H9 (cell line): Measurements from ENCODE around the gene FASTKD1. TPM values are rescaled to one million over a fixed set of nuclear protein-coding genes. Genes with fewer than 3 reads are reported as not detected.
"Not testable (repeated sequence)": the region's sequence is repeated elsewhere in the genome, so short reads cannot be mapped to it uniquely, and the experiment has no call there.

Experiments
- DNase-seq: peaks from one replicate; pipeline ENCODE4 v3.0.0-alpha.2; 2017
- H2AFZ ChIP-seq: one replicate; pipeline ENCODE4 v1.6.1; 2013; ENCODE audit warnings: mild to moderate bottlenecking, low read length, control low read depth, moderate library complexity
- H2AK5ac ChIP-seq: 2 replicates; pipeline ENCODE4 v1.6.1; 2013; ENCODE audit warnings: low read length, control low read depth, mixed read lengths; ENCODE audit not compliant: insufficient read length
- H2BK120ac ChIP-seq: one replicate; pipeline ENCODE4 v1.6.1; 2013; ENCODE audit warnings: low read depth, mild to moderate bottlenecking, low read length, control low read depth, inconsistent platforms; ENCODE audit not compliant: poor library complexity, severe bottlenecking
- H2BK12ac ChIP-seq: 2 replicates; pipeline ENCODE4 v1.6.1; 2013; ENCODE audit warnings: low read length, control low read depth, mixed read lengths, low read depth; ENCODE audit not compliant: insufficient read length
- H2BK15ac ChIP-seq: 2 replicates; pipeline ENCODE4 v1.6.1; 2013; ENCODE audit warnings: low read depth, low read length, control low read depth
- H2BK20ac ChIP-seq: one replicate; pipeline ENCODE4 v1.6.1; 2013; ENCODE audit warnings: low read depth, mild to moderate bottlenecking, low read length, control low read depth, inconsistent platforms; ENCODE audit not compliant: poor library complexity, severe bottlenecking
- H2BK5ac ChIP-seq: 2 replicates; pipeline ENCODE4 v1.6.1; 2013; ENCODE audit warnings: low read length, control low read depth, mixed read lengths; ENCODE audit not compliant: insufficient read length
- H3K14ac ChIP-seq: 2 replicates; pipeline ENCODE4 v1.6.1; 2013; ENCODE audit warnings: low read length, control low read depth; ENCODE audit not compliant: insufficient read depth
- H3K18ac ChIP-seq: 2 replicates; pipeline ENCODE4 v1.6.1; 2013; ENCODE audit warnings: low read depth, mild to moderate bottlenecking, mixed read lengths, low read length, control low read depth; ENCODE audit not compliant: insufficient read length
- H3K23ac ChIP-seq: 2 replicates; pipeline ENCODE4 v1.6.1; 2013; ENCODE audit warnings: low read length, control low read depth, mixed read lengths, low read depth; ENCODE audit not compliant: insufficient read length
- H3K23me2 ChIP-seq: 2 replicates; pipeline ENCODE4 v1.6.1; 2013; ENCODE audit warnings: low read depth, mild to moderate bottlenecking, mixed read lengths, low read length, control low read depth; ENCODE audit not compliant: insufficient read length, poor library complexity, severe bottlenecking
- H3K27ac ChIP-seq: 2 replicates; pipeline ENCODE4 v1.5.1; 2013; ENCODE audit warnings: low read length, control low read depth, mixed read lengths, low read depth; ENCODE audit not compliant: insufficient read length
- H3K27me3 ChIP-seq: 2 replicates; pipeline ENCODE4 v1.6.1; 2013; ENCODE audit warnings: low read length, control low read depth, inconsistent platforms; ENCODE audit not compliant: insufficient read depth
- H3K4ac ChIP-seq: 2 replicates; pipeline ENCODE4 v1.6.1; 2013; ENCODE audit warnings: low read depth, mild to moderate bottlenecking, control low read depth, inconsistent platforms, low read length, moderate library complexity
- H3K4me1 ChIP-seq: 2 replicates; pipeline ENCODE4 v1.6.1; 2013; ENCODE audit warnings: low read length, control low read depth, inconsistent platforms; ENCODE audit not compliant: insufficient read depth
- H3K4me2 ChIP-seq: 2 replicates; pipeline ENCODE4 v1.6.1; 2013; ENCODE audit warnings: low read length, control low read depth, mixed read lengths; ENCODE audit not compliant: insufficient read length, insufficient read depth
- H3K56ac ChIP-seq: 2 replicates; pipeline ENCODE4 v1.6.1; 2013; ENCODE audit warnings: low read depth, mild to moderate bottlenecking, mixed read lengths, low read length, control low read depth; ENCODE audit not compliant: insufficient read length
- H3K79me1 ChIP-seq: 2 replicates; pipeline ENCODE4 v1.6.1; 2013; ENCODE audit warnings: low read depth, mild to moderate bottlenecking, moderate library complexity, low read length, control low read depth, inconsistent platforms; ENCODE audit not compliant: insufficient read depth, poor library complexity, severe bottlenecking
- H3K79me2 ChIP-seq: 2 replicates; pipeline ENCODE4 v1.6.1; 2013; ENCODE audit warnings: low read length, control low read depth, inconsistent platforms; ENCODE audit not compliant: insufficient read depth
- H3K9ac ChIP-seq: 2 replicates; pipeline ENCODE4 v1.6.1; 2013; ENCODE audit warnings: low read length, control low read depth, mixed read lengths; ENCODE audit not compliant: insufficient read length; ENCODE audit errors: extremely low read depth
- H3K9me3 ChIP-seq: one replicate; pipeline ENCODE4 v1.6.1; 2013; ENCODE audit warnings: low read depth, low read length, inconsistent platforms; ENCODE audit not compliant: control insufficient read depth
- H3T11ph ChIP-seq: one replicate; pipeline ENCODE4 v1.6.1; 2013; ENCODE audit warnings: mild to moderate bottlenecking, low read length, control low read depth, inconsistent platforms
- H4K20me1 ChIP-seq: one replicate; pipeline ENCODE4 v1.6.1; 2013; ENCODE audit not compliant: control insufficient read depth, insufficient read length, insufficient read depth
- H4K5ac ChIP-seq: 2 replicates; pipeline ENCODE4 v1.6.1; 2013; ENCODE audit warnings: low read depth, mild to moderate bottlenecking, mixed read lengths, low read length, control low read depth; ENCODE audit not compliant: insufficient read length
- H4K8ac ChIP-seq: replicated peaks from 2 replicates; pipeline ENCODE4 v1.6.1; 2013; ENCODE audit warnings: low read length, control low read depth, mixed read lengths, low read depth; ENCODE audit not compliant: insufficient read length
- H4K91ac ChIP-seq: 2 replicates; pipeline ENCODE4 v1.6.1; 2013; ENCODE audit warnings: low read depth, mild to moderate bottlenecking, moderate library complexity, mixed read lengths, low read length, control low read depth; ENCODE audit not compliant: insufficient read length
- H3K27ac Mint-ChIP-seq, 3 experiments: 2 replicates in 2 of 3; 3 replicates in 1 of 3; pipeline ENCODE4 v1.8.0; 2020 to 2021; ENCODE audit warnings: mixed read lengths in 3 of 3, mild to moderate bottlenecking in 1 of 3, moderate library complexity in 1 of 3
- H3K27me3 Mint-ChIP-seq: 2 replicates; pipeline ENCODE4 v1.8.0; 2021; ENCODE audit warnings: low read depth, mild to moderate bottlenecking, moderate library complexity, mixed read lengths
- H3K36me3 Mint-ChIP-seq, 3 experiments: 2 replicates in 2 of 3; 3 replicates in 1 of 3; pipeline ENCODE4 v1.8.0; 2020 to 2021; ENCODE audit warnings: low read depth in 3 of 3, mixed read lengths in 3 of 3; ENCODE audit not compliant: insufficient read depth in 1 of 3
- H3K4me1 Mint-ChIP-seq, 2 experiments: 2 replicates each; pipeline ENCODE4 v1.8.0; 2020; ENCODE audit warnings: mixed read lengths in 2 of 2
- H3K4me3 Mint-ChIP-seq, 2 experiments: 2 replicates in 1 of 2; 3 replicates in 1 of 2; pipeline ENCODE4 v1.8.0; 2020 to 2021; ENCODE audit warnings: mild to moderate bottlenecking in 2 of 2, mixed read lengths in 2 of 2, moderate library complexity in 1 of 2
- H3K9me3 Mint-ChIP-seq, 2 experiments: 2 replicates in 1 of 2; 3 replicates in 1 of 2; pipeline ENCODE4 v1.8.0; 2020; ENCODE audit warnings: mild to moderate bottlenecking in 2 of 2, mixed read lengths in 2 of 2, moderate library complexity in 1 of 2
- CTCF ChIP-seq: fragments of 200-600 bp; sonication (generic); conservative IDR thresholded peaks from 3 replicates; pipeline ENCODE4 v1.8.0; 2021; ENCODE audit warnings: antibody characterized with exemption, mild to moderate bottlenecking
- WGBS: extraction: QIAGEN DNeasy Blood & Tissue Kit; methylation state at CpG from one replicate; pipeline ENCODE4 v1.1.7; 2013; ENCODE audit warnings: missing lambda C conversion rate, low lambda C conversion rate, mixed read lengths; ENCODE audit not compliant: insufficient read length; ENCODE audit errors: extremely low coverage; 5-methylcytosine and 5-hydroxymethylcytosine counted together
- total RNA-seq: library from RNA; stranded (reverse); gene quantifications from 2 replicates; pipeline ENCODE4 v1.2.1, GENCODE V29; 2021

Gene FASTKD1
- total RNA-seq, 1 experiment from 2014 or later: 47.6 TPM

- Histone ChIP-seq H3K4me2 (no peak overlapping the region), H4K20me1 (no peaks in the 10 kb centered on the region), H3K79me1 (no peaks in the 10 kb centered on the region), H2BK120ac (no peak overlapping the region), H3K27me3 (no peaks in the 10 kb centered on the region), H3K23ac (no peak overlapping the region), H2AFZ (no peak overlapping the region), H3K79me2 (no peaks in the 10 kb centered on the region), H2AK5ac (no peak overlapping the region), H2BK20ac (no peak overlapping the region), H4K91ac (no peak overlapping the region), H2BK15ac (no peak overlapping the region), H3K23me2 (no peaks in the 10 kb centered on the region), H3K9me3 (no peaks in the 10 kb centered on the region), H4K8ac (no peak overlapping the region), H3K9ac (no peak overlapping the region), H3K4ac (no peak overlapping the region), H3K14ac (no peak overlapping the region), H3K56ac (no peak overlapping the region), H2BK12ac (no peak overlapping the region), H4K5ac (no peak overlapping the region), H3K4me1 (no peaks in the 10 kb centered on the region), H2BK5ac (no peak overlapping the region), H3K18ac (no peak overlapping the region), H3K27ac (no peak overlapping the region), H3T11ph (no peak overlapping the region)
- no peak for TF ChIP-seq CTCF
- Mint-ChIP-seq H3K27ac (peak overlapping the region in 1 of 3 experiments; percentile 82; a peak in 1 of 7 replicates), H3K9me3 (no peaks in the 10 kb centered on the region; a peak in 2 of 5 replicates), H3K4me3 (no peak overlapping the region), H3K27me3 (no peaks in the 10 kb centered on the region), H3K36me3 (peaks cover 27 to 39% (median 28%) of the 10 kb centered on the region in 3 experiments; a peak in 6 of 7 replicates), H3K4me1 (no peaks in the 10 kb centered on the region)
- no peak for DNase-seq
- no CpG with 5 or more reads among the region's 2 CpGs for WGBS
These were observed 11.1 kb downstream of the FASTKD1 start for GRCh38 chr2:169562519-169562918.

GRCh38 chr2:169562084-169562483 is 11.6 kb downstream of the FASTKD1 start:
- H3K4me3 Mint-ChIP-seq, H3K4me1 ChIP-seq, H3K4ac ChIP-seq, H3K27me3 Mint-ChIP-seq, H4K5ac ChIP-seq, H3K14ac ChIP-seq, H2BK15ac ChIP-seq, H2BK5ac ChIP-seq, H3K23me2 ChIP-seq, H4K20me1 ChIP-seq, H3K4me1 Mint-ChIP-seq, H2BK12ac ChIP-seq, H2AK5ac ChIP-seq, H3K79me1 ChIP-seq, H3K23ac ChIP-seq, H4K91ac ChIP-seq, H3K9ac ChIP-seq, H3K27me3 ChIP-seq, H2BK120ac ChIP-seq, H3K18ac ChIP-seq, H4K8ac ChIP-seq, H2AFZ ChIP-seq, H3K27ac ChIP-seq, H2BK20ac ChIP-seq, H3K27ac Mint-ChIP-seq, H3K4me2 ChIP-seq, H3K9me3 Mint-ChIP-seq, H3K56ac ChIP-seq, H3K79me2 ChIP-seq, H3T11ph ChIP-seq, H3K9me3 ChIP-seq, DNase-seq: not testable (repeated sequence)
- 100% methylated on average over 1 of the region's 5 CpGs for WGBS
- peaks cover 25 to 39% (median 28%) of the 10 kb centered on the region in 3 experiments; a peak in 6 of 7 replicates for H3K36me3 Mint-ChIP-seq
